Kasumi-1 (cell line): Measurements from ENCODE around the gene TAAR6.
"Not testable (repeated sequence)": the region's sequence is repeated elsewhere in the genome, so short reads cannot be mapped to it uniquely, and the experiment has no call there.

Source experiments
- DNase-seq, 2 experiments: peaks; one replicate each; lab custom pipeline; 2025; lab: John Stamatoyannopoulos, UW

Gene TAAR6

DNA sequence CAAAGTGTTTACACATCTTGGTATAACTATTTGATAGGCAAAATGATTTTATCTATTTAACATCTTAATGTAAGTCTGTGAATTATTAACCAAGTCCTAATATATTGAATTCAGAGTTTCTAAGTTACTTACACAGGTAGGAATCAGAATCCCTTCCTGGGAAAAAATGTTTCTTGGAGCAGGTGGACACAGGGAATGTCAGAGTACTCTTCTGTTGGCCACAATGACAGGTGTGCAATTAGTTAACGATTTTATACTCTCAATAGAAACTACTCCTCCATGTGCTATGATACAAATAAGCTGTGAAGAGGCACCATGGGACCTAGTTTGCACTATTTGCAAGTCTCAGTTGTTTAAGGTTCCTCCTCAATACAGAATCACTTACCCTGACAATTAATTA lies 20.2 kb downstream of the TAAR6 start:
- no peak for DNase-seq

DNA sequence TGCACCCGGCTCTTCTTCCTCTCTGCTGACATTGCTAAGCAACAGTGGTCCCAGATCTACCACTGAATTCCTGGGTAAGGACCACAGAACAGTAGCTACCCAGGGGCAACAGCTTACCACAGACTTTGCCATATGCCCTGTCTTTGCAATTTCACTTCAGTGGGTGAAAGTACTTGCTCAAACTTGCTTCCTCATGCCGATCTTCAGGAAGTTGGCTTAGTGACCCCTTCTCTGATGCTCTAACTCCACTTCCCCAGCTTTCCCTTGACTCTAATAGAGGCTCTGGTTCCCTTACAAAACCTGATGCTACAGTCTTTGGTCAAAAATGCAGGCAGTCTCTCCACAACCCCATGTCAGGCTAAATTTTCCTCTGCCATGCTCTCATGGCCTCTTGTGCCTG lies 22.7 kb downstream of the TAAR6 start:
- DNase-seq: peak; percentile 61 to 66

DNA sequence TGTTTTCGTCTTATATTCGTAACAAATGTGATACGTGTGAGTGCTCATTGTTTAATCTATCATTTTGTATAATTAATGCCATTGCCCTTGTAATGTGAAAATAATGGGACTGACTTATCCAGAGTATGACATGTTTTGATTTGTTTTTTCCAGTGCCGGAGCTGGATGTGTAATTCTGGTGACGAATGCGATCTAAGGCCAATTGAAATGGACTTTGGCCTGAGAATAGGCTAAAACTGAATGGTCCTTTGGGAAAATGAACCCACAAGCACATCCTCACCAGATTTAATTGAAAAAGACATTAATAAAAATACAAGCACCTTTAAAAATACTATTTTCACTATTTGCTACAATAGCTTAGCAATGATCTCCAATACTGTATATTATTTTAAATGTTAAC lies 26.1 kb downstream of the TAAR6 start:
- DNase-seq: no peak

DNA sequence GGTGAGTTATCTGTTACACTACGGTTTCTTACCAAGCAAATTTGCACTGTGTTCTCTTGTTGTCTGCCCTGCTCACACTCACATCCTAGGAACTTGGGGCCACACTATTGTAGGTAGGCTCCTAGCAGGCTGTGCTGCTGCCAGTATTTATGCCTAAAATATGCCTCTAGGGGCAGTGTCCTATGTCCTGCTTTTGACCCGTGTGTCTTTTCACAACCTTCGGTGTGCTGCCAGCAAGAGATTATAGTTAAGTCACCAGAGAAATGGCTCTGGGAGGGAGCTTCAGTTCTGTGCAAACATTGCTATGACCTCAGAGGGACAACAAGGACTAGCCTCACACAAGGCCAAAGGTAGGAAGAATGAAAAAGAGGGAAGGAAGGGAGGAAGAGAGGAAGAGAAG lies 28.4 kb downstream of the TAAR6 start:
- DNase-seq: peak; percentile 19 to 31

DNA sequence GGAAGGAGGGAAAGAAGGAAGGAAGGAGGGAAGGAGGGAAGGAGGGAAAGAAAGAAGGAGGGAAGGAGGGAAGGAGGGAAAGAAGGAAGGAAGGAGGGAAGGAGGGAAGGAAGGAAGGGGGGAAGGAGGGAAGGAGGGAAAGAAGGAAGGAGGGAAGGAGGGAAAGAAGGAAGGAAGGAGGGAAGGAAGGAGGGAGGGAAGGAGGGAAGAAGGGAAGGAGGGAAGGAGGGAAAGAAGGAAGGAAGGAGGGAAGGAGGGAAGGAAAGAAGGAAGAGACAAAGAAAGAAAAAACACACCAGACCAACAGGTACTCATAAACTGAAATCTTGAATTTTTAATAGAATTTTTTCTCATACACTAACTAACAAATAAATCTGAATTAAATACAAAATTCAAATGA lies 30.8 kb downstream of the TAAR6 start:
- not testable (repeated sequence) for DNase-seq

DNA sequence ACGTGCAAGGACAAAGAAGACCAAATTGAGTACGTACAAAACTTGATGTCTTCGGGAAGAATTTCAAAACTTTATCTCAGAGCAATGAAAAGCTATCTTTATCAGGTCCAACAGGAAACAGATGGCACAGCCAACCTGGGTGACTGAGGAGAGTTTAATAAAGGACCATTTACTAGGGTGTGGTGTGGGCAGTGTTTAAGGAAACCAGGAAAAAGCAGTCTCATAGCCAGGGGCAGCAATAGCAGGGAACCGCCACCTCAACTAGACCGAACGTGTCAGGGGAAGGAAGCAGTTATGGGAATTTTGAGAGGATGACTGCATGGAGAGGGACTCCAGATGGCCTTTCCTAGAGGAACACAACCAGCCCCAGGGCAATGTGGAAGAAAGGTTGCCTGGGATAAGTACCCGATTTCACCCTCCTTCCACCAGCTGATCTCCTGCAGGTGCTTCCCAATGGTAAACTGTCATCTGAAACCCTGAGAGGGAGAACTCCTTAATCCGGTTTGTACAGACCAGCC lies 34.6 kb downstream of the TAAR6 start:
- DNase-seq: no peak

DNA sequence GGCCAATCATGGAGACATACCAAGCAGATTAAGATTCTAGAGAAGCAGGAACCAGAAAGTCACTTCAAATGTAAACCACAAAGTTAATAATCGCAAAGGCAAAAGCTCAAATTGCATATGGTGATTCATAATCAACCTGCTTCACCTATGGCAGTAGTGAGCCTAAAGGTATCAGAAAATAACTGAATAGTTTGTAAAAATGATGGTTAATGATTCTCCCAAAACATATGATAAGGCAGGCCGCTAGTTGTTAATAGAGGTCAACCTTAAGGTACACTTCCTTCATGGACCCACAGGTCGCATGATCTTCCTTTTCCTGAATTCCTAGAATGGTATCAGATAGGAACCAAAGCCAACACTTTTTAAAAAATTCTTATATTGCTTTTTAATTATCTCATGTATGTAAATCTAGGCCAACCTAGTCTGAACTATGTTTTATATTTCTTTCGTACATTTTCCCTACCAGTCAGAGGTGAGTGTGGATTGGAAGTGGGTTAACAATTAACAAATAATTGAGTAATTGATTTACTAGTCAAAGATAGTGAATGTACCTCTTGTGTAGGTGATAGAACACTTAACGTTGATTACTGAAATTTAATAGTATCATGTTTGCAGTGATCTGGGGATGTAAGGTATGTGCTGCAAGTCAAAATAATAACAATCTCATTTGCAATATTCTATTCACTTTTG lies 37.6 kb downstream of the TAAR6 start:
- DNase-seq: no peak

DNA sequence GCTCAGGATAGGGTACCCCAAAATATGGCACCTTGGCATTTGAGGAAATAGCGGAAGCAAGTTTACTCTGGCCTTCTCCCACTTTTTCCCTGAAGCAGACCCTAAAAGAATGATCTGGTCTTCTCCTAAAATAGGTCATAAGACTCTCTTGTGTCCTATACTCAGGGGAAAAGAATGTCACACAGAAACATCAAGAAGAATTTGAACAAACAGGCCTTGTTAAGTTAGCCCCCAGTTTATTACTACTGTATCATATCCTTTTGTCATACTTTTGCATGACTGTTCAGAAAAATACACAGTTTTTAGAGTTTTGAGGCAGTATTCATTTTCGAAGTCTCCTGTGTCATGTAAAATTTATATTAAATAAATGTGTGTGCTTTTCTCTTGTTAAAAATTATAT lies 41.5 kb downstream of the TAAR6 start:
- no peak for DNase-seq

DNA sequence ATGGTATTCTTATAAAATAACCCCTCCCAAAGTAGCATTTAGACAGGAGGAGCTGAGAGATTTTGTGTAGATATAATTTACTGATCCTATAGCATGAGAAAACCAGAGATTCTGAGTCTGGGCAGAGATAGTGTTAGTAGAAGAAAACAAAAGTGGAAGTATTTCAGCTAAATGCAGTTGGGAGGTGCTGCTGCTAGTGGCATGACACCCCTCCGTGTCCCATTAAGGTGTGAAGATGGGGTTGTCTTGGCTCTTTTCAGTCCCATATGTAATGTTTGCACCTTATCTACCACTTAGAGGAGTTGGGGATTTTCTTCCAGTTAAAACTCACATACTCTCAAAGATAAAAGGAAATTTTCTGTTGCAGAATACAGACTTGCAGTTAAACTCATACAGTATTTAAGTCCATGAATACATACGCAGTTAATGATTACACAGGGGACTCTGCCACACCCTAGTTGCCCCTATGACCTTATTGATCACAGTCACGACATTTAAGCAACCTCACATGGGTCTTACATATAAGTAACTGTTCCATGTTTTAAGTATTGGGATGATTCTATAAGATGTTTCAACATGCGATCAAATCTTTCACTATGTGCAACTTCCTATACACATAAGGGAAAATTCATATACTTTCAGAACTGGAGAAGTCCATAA lies 42.5 kb downstream of the TAAR6 start:
- DNase-seq: no peak

DNA sequence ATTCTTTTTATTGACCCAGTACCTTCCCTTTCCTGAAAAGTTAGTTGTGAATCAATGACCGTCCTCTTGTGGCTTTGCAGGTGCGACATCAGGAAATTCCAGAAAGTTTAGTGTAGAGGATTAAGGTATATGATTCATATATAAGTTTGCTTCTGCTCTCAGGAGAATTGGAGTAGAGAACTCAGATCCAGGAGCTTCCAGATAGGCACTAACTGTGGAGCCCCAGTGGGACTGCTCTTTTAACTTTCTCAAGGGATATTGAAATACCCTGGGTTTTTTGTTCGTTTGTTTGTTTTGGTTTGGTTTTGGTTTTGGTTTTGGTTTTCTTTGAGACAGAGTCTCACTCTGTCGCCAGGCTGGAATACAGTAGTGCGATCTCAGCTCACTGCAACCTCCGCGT lies 44.4 kb downstream of the TAAR6 start:
- DNase-seq: no peak

DNA sequence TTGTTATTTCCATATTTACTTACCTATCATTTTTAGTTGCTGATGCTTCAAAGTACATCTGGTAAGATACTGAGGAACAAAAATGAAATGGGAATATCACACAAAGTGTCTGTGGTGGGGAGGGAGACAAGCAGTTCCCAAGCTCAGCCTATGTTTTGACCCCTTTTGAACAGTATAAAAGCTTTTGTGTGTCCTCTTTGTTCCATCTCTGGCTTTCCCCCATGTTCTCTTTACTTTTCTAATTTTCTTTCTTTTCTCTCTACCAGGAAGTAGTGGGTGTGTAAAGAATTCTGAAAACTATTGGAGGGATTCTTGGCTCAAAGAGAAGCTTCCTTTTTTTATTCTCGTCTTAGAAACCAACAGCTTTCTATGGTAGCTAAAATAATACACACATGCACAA lies 46.6 kb downstream of the TAAR6 start:
- DNase-seq: no peak
